Activated CD4-positive, alpha-beta T cell treated with anti-CD3 and anti-CD28 coated beads for 36 hours (primary cell): ENCODE data around the gene IP6K1. TPM values are rescaled to one million over a fixed set of nuclear protein-coding genes. Genes with fewer than 3 reads are reported as not detected.

Experiments
- ATAC-seq: fragments of 200-7000 bp; cut with Tn5 transposase; one replicate; pipeline ENCODE4 v1.10.0; 2021; ENCODE audit warnings: mild to moderate bottlenecking, moderate library complexity
- CTCF ChIA-PET: fragments of 350-600 bp; sonication (Branson Sonifier 250); formaldehyde crosslinking; loops from one replicate; lab custom pipeline; 2021; ENCODE audit warnings: antibody characterized with exemption; lab: Charles Lee
- POLR2A ChIA-PET: fragments of 350-600 bp; sonication (Branson Sonifier 250); formaldehyde crosslinking; loops from one replicate; lab custom pipeline; 2021; ENCODE audit warnings: antibody characterized with exemption, inconsistent platforms; lab: Charles Lee
- DNase-seq: peaks from one replicate; pipeline ENCODE4 v3.0.0-alpha.2; 2020
- H3K27ac Mint-ChIP-seq: one replicate; pipeline ENCODE4 v1.8.0; 2021; ENCODE audit warnings: mixed read lengths
- H3K27me3 Mint-ChIP-seq: one replicate; pipeline ENCODE4 v1.8.0; 2021; ENCODE audit warnings: mixed read lengths
- H3K36me3 Mint-ChIP-seq: one replicate; pipeline ENCODE4 v1.8.0; 2021; ENCODE audit warnings: low read depth, mixed read lengths
- H3K4me1 Mint-ChIP-seq: one replicate; pipeline ENCODE4 v1.8.0; 2021; ENCODE audit warnings: mixed read lengths
- H3K4me3 Mint-ChIP-seq: one replicate; pipeline ENCODE4 v1.8.0; 2021; ENCODE audit warnings: mild to moderate bottlenecking, moderate library complexity, mixed read lengths
- H3K9me3 Mint-ChIP-seq: one replicate; pipeline ENCODE4 v1.8.0; 2021; ENCODE audit warnings: low read depth, mixed read lengths
- intact Hi-C, 2 experiments: fragments of 100-400 bp; cut with DNase I in 1 of 2; cut with micrococcal nuclease in 1 of 2; formaldehyde crosslinking; loops; one replicate each; pipeline versions ENCODE4 v1.14.2 to v1.15.1; 2022 to 2024; cut with DNase I, micrococcal nuclease
- microRNA-seq: library from miRNA; unstranded; fragments of <30 nt; microRNA quantifications from one replicate; pipeline ENCODE4 v1.2.0, GENCODE V29; 2021; ENCODE audit warnings: borderline replicate concordance
- total RNA-seq, 2 experiments: library from RNA; stranded (reverse); gene quantifications; one replicate each; pipeline ENCODE4 v1.2.3, GENCODE V29; 2021

IP6K1 gene
- total RNA-seq, 2 experiments from 2014 or later = 29.1 to 31.0 TPM

GRCh38 chr3:49675912-49676311, 110.4 kb downstream of the IP6K1 start:
- Mint-ChIP-seq H3K27ac (no peak overlapping the region), H3K4me3 (peak overlapping the region; percentile 88), H3K9me3 (no peaks in the 10 kb centered on the region), H3K27me3 (no peaks in the 10 kb centered on the region), H3K36me3 (peaks cover 21% of the 10 kb centered on the region), H3K4me1 (peaks cover 29% of the 10 kb centered on the region)
- ATAC-seq (no peak), DNase-seq (no peak)
- intact Hi-C loops = loop anchor here (2.0 kb wide), 2 partner anchors 13 to 777 kb away; partner anchors contain the start of genes MST1 (in 1 of the 2), RNF123 (in 1 of the 2) and SLC25A20 (in 1 of the 2)
- CTCF ChIA-PET = interaction anchor here (0.5 to 0.7 kb wide), 2 partner anchors 154 to 1128 kb away, joined by 3 read pairs; no protein-coding TSS in a partner anchor
- POLR2A ChIA-PET = no interaction called here

GRCh38 chr3:49674497-49674983, 111.8 kb downstream of the IP6K1 start:
- H3K27ac Mint-ChIP-seq = peak overlapping the region; percentile 77
- intact Hi-C loops = loop anchor here (1.0 to 5.0 kb wide), 21 partner anchors 14 to 776 kb away; partner anchors contain the start of genes MST1 (in 2 of the 2), RNF123 (in 2 of the 2), AMIGO3 (in 1 of the 2) and ARIH2 (in 1 of the 2)
- peaks cover 15% of the 10 kb centered on the region for H3K36me3 Mint-ChIP-seq
- peak overlapping the region; percentile 88 for H3K4me3 Mint-ChIP-seq
- peaks cover 29% of the 10 kb centered on the region for H3K4me1 Mint-ChIP-seq
- H3K9me3 Mint-ChIP-seq = no peaks in the 10 kb centered on the region
- ChIA-PET POLR2A (no interaction called here), CTCF (no interaction called here)
- H3K27me3 Mint-ChIP-seq = no peaks in the 10 kb centered on the region
- DNase-seq (peak; percentile 49), ATAC-seq (peak; percentile 5)

Small RNA genes within 50 kb of the gene (microRNA-seq; reads per million reads assigned to microRNA genes)
- not detected for gene MIR5193

Other genes with a start within 250 kb of the IP6K1 start
- under 1 TPM; 0.09 to 0.11 TPM for gene BSN, start 232.1 kb downstream of the IP6K1 start, total RNA-seq
- gene APEH, start 112.2 kb downstream of the IP6K1 start, total RNA-seq = 100 to 1,000 TPM; 110 to 137 TPM
- 1 to 10 TPM; 8.7 to 9.7 TPM for gene MST1, start 97.1 kb downstream of the IP6K1 start, total RNA-seq
- gene RNF123, start 97.0 kb downstream of the IP6K1 start, total RNA-seq = 10 to 100 TPM; 25.2 to 32.7 TPM
- under 1 TPM in 1 of 2 experiments, not detected in 1; 0.07 TPM for gene AMIGO3, start 66.9 kb downstream of the IP6K1 start, total RNA-seq
- 10 to 100 TPM; 21.0 to 32.1 TPM for gene GMPPB, start 62.6 kb downstream of the IP6K1 start, total RNA-seq
- gene CDHR4, start 13.3 kb upstream of the IP6K1 start, total RNA-seq = under 1 TPM in 1 of 2 experiments, not detected in 1; 0.32 TPM
- gene INKA1, start 16.7 kb upstream of the IP6K1 start, total RNA-seq = under 1 TPM; 0.50 to 0.70 TPM
- 10 to 100 TPM; 85.5 to 85.7 TPM for gene UBA7, start 27.4 kb upstream of the IP6K1 start, total RNA-seq
- 10 to 100 TPM; 25.1 to 28.1 TPM for gene TRAIP, start 70.0 kb upstream of the IP6K1 start, total RNA-seq
- 1 to 10 TPM; 1.1 to 1.3 TPM for gene CAMKV, start 83.4 kb upstream of the IP6K1 start, total RNA-seq
- 1 to 10 TPM in 1 of 2 experiments, under 1 TPM in 1; 0.86 to 1.2 TPM for gene MST1R, start 117.3 kb upstream of the IP6K1 start, total RNA-seq
- 1 to 10 TPM; 7.5 to 8.3 TPM for gene MON1A, start 143.3 kb upstream of the IP6K1 start, total RNA-seq
- gene RBM6, start 153.6 kb upstream of the IP6K1 start, total RNA-seq = 10 to 100 TPM; 69.3 to 75.1 TPM